HAP-1 (cell line): ENCODE results near the gene RAMP2.

ENCODE experiments used
- DNase-seq, 2 experiments: peaks; one replicate each; pipeline ENCODE4 v3.0.0-alpha.2; 2016 to 2020; ENCODE audit warnings: low spot score in 2 of 2
- H3K27me3 ChIP-seq: fragments of 250-450 bp; sonication (Bioruptor Pico); 2 replicates; pipeline ENCODE4 v1.5.1; 2020; ENCODE audit warnings: low read depth, mild to moderate bottlenecking, moderate library complexity
- H3K36me3 ChIP-seq: fragments of 250-450 bp; sonication (Bioruptor Pico); replicated peaks from 2 replicates; pipeline ENCODE4 v1.5.1; 2020; ENCODE audit warnings: mild to moderate bottlenecking
- H3K4me1 ChIP-seq: fragments of 250-450 bp; sonication (Bioruptor Pico); 2 replicates; pipeline ENCODE4 v1.5.1; 2020; ENCODE audit warnings: mild to moderate bottlenecking
- H3K4me3 ChIP-seq: fragments of 250-450 bp; sonication (Bioruptor Pico); 2 replicates; pipeline ENCODE4 v1.5.1; 2020; ENCODE audit warnings: mild to moderate bottlenecking, moderate library complexity
- H3K9me3 ChIP-seq: fragments of 250-450 bp; sonication (Bioruptor Pico); 2 replicates; pipeline ENCODE4 v1.5.1; 2020; ENCODE audit warnings: mild to moderate bottlenecking, moderate library complexity
- in situ Hi-C: fragments of 300-500 bp; cut with MboI; formaldehyde crosslinking; loops from 3 replicates; pipeline ENCODE4 v1.14.3; 2020; ENCODE audit warnings: low sequenced_read_pairs, inconsistent platforms, mixed read lengths

The RAMP2 gene

DNA sequence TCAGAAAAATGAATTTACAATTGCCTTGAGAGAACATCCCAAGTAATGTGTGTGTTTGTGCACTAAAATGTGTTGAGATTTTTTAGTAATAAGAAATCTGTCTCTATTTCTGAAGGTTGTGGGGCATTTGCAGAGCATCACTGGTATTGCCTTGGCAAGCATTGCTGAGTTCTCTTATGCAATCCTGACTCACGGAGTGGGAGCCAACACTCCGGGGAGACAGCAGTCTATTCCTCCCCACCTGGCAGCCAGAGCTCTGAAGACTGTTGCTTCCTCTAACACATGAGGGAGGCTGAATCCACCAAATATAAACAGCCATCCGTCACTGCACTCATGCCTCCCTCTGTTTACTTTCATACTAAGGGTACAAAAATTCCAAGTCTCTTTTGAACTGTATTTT lies 48.2 kb downstream of the RAMP2 start:
- DNase-seq = no peak
- in situ Hi-C loops = no loop called here
- H3K36me3 ChIP-seq = peaks cover 30% of the 10 kb centered on the region

More for the DNA sequence above, 48.2 kb downstream of the RAMP2 start:
- H3K4me1 ChIP-seq = no peaks in the 10 kb centered on the region
- no peaks in the 10 kb centered on the region for H3K27me3 ChIP-seq
- no peaks in the 10 kb centered on the region for H3K9me3 ChIP-seq
- no peak overlapping the region for H3K4me3 ChIP-seq
